GM12878 (cell line): ENCODE measurements around the gene MARVELD1.

Experiments
- ASH2L ChIP-seq: fragments of 300-600, 200-600 bp; sonication (generic); IDR thresholded peaks from 2 replicates; pipeline ENCODE4 v1.6.1; 2017; ENCODE audit warnings: low read depth, mild to moderate bottlenecking, borderline replicate concordance
- ATF2 ChIP-seq: IDR thresholded peaks from 2 replicates; pipeline ENCODE4 v1.6.1; 2012; ENCODE audit warnings: low read length, inconsistent platforms
- POLR2A ChIP-seq: IDR thresholded peaks from 2 replicates; pipeline ENCODE4 v1.6.1; 2011; ENCODE audit warnings: low read depth, mild to moderate bottlenecking, low read length
- REST ChIP-seq: IDR thresholded peaks from 2 replicates; pipeline ENCODE4 v1.6.1; 2012; ENCODE audit warnings: mild to moderate bottlenecking, low read depth, low read length

GRCh38 chr10:97759946-97760345 is 46.4 kb downstream of the MARVELD1 start:
- no peak for TF ChIP-seq ASH2L
- TF ChIP-seq POLR2A = no peak; the same call in 1 of the 2 replicates
- no peak for TF ChIP-seq REST
- no peak for TF ChIP-seq ATF2
